ENCODE data around the gene MAP3K3. TPM values are rescaled to one million over a fixed set of nuclear protein-coding genes. Genes with fewer than 3 reads are reported as not detected.

The MAP3K3 gene
- total RNA-seq, 1 donor: 51.0 TPM

DNA sequence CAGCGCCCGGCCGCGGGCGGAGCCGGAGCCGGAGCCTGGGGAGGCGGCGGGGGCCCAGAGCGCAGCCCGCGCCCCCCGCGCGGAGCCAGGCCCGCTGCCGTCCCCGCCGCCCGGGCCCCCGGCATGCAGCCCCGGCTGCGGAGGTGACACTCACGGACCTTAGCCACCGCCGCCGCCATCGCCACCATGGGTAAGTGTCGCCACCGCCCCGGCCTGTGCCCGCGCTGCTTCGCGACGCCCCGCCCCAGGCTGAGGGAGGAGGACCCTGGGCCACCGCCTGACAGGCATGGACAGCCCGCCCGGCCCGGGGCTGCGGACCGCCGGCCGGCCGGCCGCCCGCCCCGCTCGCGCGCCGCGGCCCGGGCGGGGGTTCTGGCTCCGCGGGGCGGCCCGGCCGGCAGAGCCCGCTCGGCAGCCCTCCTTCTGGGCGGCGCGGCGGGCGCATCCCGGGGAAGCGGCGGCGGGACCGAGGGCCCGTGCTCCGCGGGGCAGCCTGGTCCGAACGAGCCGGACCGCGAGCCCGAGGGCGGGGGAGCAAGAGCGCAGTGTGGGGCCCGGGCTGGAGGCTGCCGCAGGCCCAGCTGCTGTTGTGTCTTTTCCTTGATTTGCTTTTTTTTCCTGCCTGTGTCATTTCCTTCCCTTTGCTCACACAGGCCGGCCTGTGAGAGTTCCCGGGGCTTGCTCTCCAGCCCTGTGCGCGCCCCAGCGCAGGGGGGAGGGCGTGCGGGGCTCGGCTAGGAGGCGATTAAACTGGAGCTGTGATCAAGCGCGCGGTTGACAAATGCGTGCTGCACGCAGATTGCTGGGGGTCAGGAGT is 565 bp downstream of the MAP3K3 start:
- Histone ChIP-seq H3K4me3 (ENCODE audit: insufficient read depth, low read length) (peak overlapping the region; percentile 84), H3K9me3 (ENCODE audit: low read depth, low read length) (no peaks in the 10 kb centered on the region), H3K27me3 (ENCODE audit: insufficient read depth, low read length) (no peaks in the 10 kb centered on the region), H3K36me3 (ENCODE audit: insufficient read depth, low read length) (no peaks in the 10 kb centered on the region), H4K20me1 (ENCODE audit: insufficient read depth, low read length) (peaks cover 25% of the 10 kb centered on the region), H3K27ac (ENCODE audit: low read depth, low read length) (peak overlapping the region; percentile 24), H2AFZ (ENCODE audit: low read length) (peak overlapping the region; percentile 77), H3K4me1 (ENCODE audit: insufficient read depth, low read length) (peaks cover 26% of the 10 kb centered on the region), H3K79me2 (ENCODE audit: insufficient read depth, low read length) (peaks cover 45% of the 10 kb centered on the region), H3K4me2 (ENCODE audit: insufficient read depth, low read length) (peak overlapping the region; percentile 93)
- peak; percentile 96 for DNase-seq (ENCODE audit: insufficient read length, low spot score, missing footprints)
- TF ChIP-seq, protein P1, sequence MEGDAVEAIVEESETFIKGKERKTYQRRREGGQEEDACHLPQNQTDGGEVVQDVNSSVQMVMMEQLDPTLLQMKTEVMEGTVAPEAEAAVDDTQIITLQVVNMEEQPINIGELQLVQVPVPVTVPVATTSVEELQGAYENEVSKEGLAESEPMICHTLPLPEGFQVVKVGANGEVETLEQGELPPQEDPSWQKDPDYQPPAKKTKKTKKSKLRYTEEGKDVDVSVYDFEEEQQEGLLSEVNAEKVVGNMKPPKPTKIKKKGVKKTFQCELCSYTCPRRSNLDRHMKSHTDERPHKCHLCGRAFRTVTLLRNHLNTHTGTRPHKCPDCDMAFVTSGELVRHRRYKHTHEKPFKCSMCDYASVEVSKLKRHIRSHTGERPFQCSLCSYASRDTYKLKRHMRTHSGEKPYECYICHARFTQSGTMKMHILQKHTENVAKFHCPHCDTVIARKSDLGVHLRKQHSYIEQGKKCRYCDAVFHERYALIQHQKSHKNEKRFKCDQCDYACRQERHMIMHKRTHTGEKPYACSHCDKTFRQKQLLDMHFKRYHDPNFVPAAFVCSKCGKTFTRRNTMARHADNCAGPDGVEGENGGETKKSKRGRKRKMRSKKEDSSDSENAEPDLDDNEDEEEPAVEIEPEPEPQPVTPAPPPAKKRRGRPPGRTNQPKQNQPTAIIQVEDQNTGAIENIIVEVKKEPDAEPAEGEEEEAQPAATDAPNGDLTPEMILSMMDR (IDR thresholded peaks at IDR 0.05; ENCODE audit: extremely low read depth, low read depth, low read length): no peak

DNA sequence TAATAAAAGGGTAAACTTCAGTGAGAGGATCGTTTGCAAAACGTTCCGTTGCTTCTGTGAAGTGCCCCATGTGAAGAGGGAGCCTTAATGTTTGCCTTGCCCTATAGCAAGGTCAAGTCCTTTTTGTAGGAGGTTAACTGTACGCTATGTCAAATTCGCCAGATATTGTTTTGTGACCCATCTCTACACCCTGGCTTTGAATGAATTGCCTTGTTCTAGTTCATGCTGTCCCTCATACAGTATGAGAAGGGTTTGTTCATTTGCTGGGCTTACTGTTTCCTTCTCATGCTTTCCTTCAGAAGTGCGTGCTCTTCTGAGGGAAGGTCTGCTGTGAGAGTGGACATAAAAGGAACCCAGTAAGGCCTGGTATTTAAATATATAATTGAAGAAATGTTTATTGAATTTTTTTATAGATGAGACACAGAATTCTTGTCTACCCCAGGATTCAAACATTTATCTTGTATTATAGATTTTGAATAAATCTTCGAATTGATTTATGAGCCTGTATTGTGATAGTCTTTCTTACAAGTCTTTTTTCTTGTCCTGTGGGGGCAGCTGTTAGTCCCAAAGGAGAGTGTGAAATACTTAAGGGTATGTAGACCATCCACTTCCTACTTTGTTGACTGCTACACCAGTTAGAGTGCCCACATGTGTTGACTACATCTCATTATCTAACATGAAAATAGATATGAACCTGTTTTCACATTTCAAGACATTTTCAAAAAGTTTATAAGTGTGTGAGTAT is 1.7 kb downstream of the MAP3K3 start:
- H3K79me2 ChIP-seq (ENCODE audit: insufficient read depth, low read length): peaks cover 55% of the 10 kb centered on the region
- H3K4me2 ChIP-seq (ENCODE audit: insufficient read depth, low read length): peak overlapping the region; percentile 93
- H3K27me3 ChIP-seq (ENCODE audit: insufficient read depth, low read length): no peaks in the 10 kb centered on the region
- peaks cover 25% of the 10 kb centered on the region for H4K20me1 ChIP-seq (ENCODE audit: insufficient read depth, low read length)
- peak overlapping the region; percentile 84 for H3K4me3 ChIP-seq (ENCODE audit: insufficient read depth, low read length)
- H3K36me3 ChIP-seq (ENCODE audit: insufficient read depth, low read length): no peaks in the 10 kb centered on the region
- TF ChIP-seq, protein P1 (IDR thresholded peaks at IDR 0.05; ENCODE audit: extremely low read depth, low read depth, low read length): no peak
- peaks cover 26% of the 10 kb centered on the region for H3K4me1 ChIP-seq (ENCODE audit: insufficient read depth, low read length)
- H3K9me3 ChIP-seq (ENCODE audit: low read depth, low read length): no peaks in the 10 kb centered on the region
- H3K27ac ChIP-seq (ENCODE audit: low read depth, low read length): peak overlapping the region; percentile 24
- H2AFZ ChIP-seq (ENCODE audit: low read length): peak overlapping the region; percentile 77
- DNase-seq (ENCODE audit: insufficient read length, low spot score, missing footprints): peak; percentile 88

DNA sequence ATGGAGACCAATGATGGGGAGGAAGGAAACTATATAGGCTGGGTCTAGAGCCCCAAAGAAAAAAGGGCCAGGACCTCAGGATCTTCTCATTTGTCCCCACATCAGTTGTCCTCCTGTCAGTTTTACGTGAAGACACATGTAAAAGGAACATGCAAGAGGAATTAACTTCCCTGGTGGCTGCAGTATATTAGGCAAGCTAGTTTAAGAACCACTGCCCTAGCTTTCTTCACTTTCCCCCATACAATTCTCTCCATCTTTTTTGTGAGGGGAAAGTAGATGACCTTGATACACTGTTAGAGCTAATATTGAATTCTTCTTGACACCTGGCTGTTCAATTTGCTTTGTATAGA is 2.3 kb downstream of the MAP3K3 start:
- Histone ChIP-seq H2AFZ (ENCODE audit: low read length) (no peak overlapping the region), H4K20me1 (ENCODE audit: insufficient read depth, low read length) (peaks cover 25% of the 10 kb centered on the region), H3K79me2 (ENCODE audit: insufficient read depth, low read length) (peaks cover 60% of the 10 kb centered on the region), H3K27ac (ENCODE audit: low read depth, low read length) (no peak overlapping the region), H3K27me3 (ENCODE audit: insufficient read depth, low read length) (no peaks in the 10 kb centered on the region), H3K4me3 (ENCODE audit: insufficient read depth, low read length) (no peak overlapping the region), H3K36me3 (ENCODE audit: insufficient read depth, low read length) (no peaks in the 10 kb centered on the region), H3K4me2 (ENCODE audit: insufficient read depth, low read length) (no peak overlapping the region), H3K4me1 (ENCODE audit: insufficient read depth, low read length) (peaks cover 26% of the 10 kb centered on the region), H3K9me3 (ENCODE audit: low read depth, low read length) (no peaks in the 10 kb centered on the region)
- TF ChIP-seq, protein P1 (IDR thresholded peaks at IDR 0.05; ENCODE audit: extremely low read depth, low read depth, low read length): no peak
- DNase-seq (ENCODE audit: insufficient read length, low spot score, missing footprints): no peak
